Breast epithelium (tissue), 4 donors: ENCODE measurements around the gene SNX6. TPM values are rescaled to one million over a fixed set of nuclear protein-coding genes. Genes with fewer than 3 reads are reported as not detected.

Experiments used
- DNase-seq, 2 donors: peaks; one replicate each; pipeline ENCODE4 v3.0.0-alpha.2; 2019; ENCODE audit warnings: low spot score in 2 of 2
- H3K27ac ChIP-seq, 2 donors: fragments of 200-600 bp; sonication (generic) in 1 of 2; one replicate each; pipeline ENCODE4 v1.5.1; 2016 to 2019; ENCODE audit warnings: mild to moderate bottlenecking in 1 of 2
- H3K27me3 ChIP-seq, 2 donors: fragments of 200-600 bp; sonication (generic) in 1 of 2; one replicate each; pipeline versions ENCODE4 v1.5.1 to v1.6.0; 2017 to 2019; ENCODE audit warnings: control low read depth in 1 of 2, mild to moderate bottlenecking in 1 of 2
- H3K36me3 ChIP-seq: fragments of 200-600 bp; one replicate; pipeline ENCODE4 v1.5.1; 2019
- H3K4me1 ChIP-seq, 2 donors: fragments of 200-600 bp; sonication (generic); one replicate each; pipeline ENCODE4 v1.5.1; 2016 to 2019; ENCODE audit warnings: control low read depth in 1 of 2
- H3K4me3 ChIP-seq, 3 donors: fragments of 200-600 bp; sonication (generic); 1 replicate in 2 of 3; 2 replicates in 1 of 3; pipeline ENCODE4 v1.5.1; 2016 to 2019; ENCODE audit warnings: mild to moderate bottlenecking in 3 of 3, moderate library complexity in 2 of 3
- H3K9me3 ChIP-seq, 2 donors: fragments of 200-600 bp; sonication (generic) in 1 of 2; one replicate each; pipeline ENCODE4 v1.5.1; 2016 to 2019; ENCODE audit warnings: control low read depth in 1 of 2
- POLR2A ChIP-seq: fragments of 450-650 bp; IDR thresholded peaks from one replicate; pipeline ENCODE4 v1.6.1; 2016; ENCODE audit warnings: antibody characterized with exemption, mild to moderate bottlenecking, moderate library complexity
- POLR2AphosphoS5 ChIP-seq, 3 donors: sonication (generic); formaldehyde crosslinking; IDR thresholded peaks; one replicate each; pipeline ENCODE4 v1.6.1; 2017; ENCODE audit warnings: antibody characterized with exemption in 3 of 3
- intact Hi-C: fragments of 100-400 bp; cut with DNase I; formaldehyde crosslinking; loops from one replicate; pipeline ENCODE4 v1.15.1; 2023; ENCODE audit warnings: low total_unique reads
- total RNA-seq, 3 donors: library from RNA; depleted of rRNA; stranded (reverse); fragments of >200 nt; gene quantifications; one replicate each; pipeline ENCODE4 v1.1.0, GENCODE V29; 2016
- TF ChIP-seq, protein P1 (sequence below), 3 donors: fragments of 450-650 bp; IDR thresholded peaks; one replicate each; pipeline ENCODE4 v1.5.1; 2016 to 2017; ENCODE audit warnings: antibody characterized with exemption in 3 of 3, mild to moderate bottlenecking in 3 of 3, moderate library complexity in 3 of 3

The SNX6 gene
- total RNA-seq, result 100 to 1,000 TPM in 2 of 3 donors, 10 to 100 TPM in 1; 64.2 to 129 (median 127) TPM

DNA sequence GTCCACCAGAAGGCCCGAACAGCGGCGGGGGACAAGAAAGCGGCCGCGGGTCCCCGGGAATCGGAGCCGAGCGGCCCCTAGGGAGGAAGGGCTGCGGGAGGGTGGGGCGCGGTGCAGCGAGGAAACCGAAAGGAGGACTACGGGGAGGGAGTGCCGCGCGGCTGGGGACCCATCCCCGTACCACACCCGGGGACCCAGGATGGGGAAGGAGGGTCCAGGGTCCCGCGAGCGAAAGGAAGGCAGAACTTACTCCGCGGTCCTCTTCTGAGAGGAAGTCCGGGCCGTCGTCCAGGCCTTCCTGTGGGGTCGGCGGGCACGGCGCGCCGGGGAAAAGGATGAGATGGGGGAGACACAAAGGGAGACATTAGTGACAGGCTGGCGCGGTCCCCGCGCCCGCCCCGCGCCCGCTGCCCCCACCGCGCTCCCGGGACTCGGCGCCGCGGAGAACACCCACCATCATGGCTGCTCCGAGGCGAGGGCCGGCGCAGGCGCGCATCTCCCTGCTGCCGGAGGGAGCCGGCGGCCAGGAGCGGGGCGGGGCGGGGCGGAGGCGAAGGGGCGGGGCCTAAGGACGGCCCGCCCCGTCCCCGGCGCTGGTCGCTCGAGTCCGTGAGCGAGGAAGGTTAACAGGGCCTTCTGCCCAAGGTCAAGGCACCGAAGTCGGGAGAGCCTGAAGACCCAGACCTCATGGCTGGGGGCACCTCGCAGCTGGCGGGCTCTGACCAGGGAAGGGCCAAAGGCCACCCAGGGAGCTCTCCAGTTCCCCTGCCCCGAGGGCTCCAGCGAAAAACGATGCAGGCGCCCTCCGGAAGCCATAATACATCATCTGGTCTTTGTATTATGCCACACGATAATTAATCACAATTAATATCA, at the start of gene SNX6:
TSS of gene SNX6 (minus strand) at position 492 of the 873 bp plus-strand sequence. CDS start at position 460, 32 bp downstream.
- TF ChIP-seq POLR2A, result peak; percentile 7
- TF ChIP-seq POLR2AphosphoS5 (IDR thresholded peaks at IDR 0.05), result peak; percentile 15 to 78 (median 38)
- TF ChIP-seq, protein P1, sequence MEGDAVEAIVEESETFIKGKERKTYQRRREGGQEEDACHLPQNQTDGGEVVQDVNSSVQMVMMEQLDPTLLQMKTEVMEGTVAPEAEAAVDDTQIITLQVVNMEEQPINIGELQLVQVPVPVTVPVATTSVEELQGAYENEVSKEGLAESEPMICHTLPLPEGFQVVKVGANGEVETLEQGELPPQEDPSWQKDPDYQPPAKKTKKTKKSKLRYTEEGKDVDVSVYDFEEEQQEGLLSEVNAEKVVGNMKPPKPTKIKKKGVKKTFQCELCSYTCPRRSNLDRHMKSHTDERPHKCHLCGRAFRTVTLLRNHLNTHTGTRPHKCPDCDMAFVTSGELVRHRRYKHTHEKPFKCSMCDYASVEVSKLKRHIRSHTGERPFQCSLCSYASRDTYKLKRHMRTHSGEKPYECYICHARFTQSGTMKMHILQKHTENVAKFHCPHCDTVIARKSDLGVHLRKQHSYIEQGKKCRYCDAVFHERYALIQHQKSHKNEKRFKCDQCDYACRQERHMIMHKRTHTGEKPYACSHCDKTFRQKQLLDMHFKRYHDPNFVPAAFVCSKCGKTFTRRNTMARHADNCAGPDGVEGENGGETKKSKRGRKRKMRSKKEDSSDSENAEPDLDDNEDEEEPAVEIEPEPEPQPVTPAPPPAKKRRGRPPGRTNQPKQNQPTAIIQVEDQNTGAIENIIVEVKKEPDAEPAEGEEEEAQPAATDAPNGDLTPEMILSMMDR (IDR thresholded peaks at IDR 0.05), result no peak
- no peaks in the 10 kb centered on the region for H3K9me3 ChIP-seq
- no peaks in the 10 kb centered on the region for H3K36me3 ChIP-seq
- intact Hi-C loops, result no loop called here
- no peaks in the 10 kb centered on the region for H3K27me3 ChIP-seq
- H3K4me1 ChIP-seq, result no peaks in the 10 kb centered on the region
- DNase-seq, result peak; percentile 70 to 82
- H3K4me3 ChIP-seq, result peak within 1 kb of the TSS; percentile 94 to 99 (median 94)
- H3K27ac ChIP-seq, result peak within 1 kb of the TSS; percentile 96 to 97

DNA sequence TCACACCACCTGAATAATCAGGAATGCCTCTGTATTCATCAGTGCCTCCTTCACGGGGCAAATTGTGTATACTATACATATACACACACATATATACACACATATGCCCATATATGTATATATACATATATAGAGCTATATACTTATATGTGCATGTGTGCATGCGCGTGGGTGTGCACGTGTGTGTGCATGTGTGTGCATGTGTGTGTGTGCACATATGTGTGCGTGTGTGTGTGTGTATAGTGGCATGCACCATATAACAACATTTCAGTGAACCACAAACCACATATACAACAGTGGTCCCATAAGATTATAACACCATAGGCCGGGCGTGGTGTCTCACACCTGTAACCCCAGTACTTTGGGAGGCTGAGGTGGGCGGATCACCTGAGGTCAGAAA, 48.8 kb upstream of the SNX6 start:
- no peaks in the 10 kb centered on the region for H3K36me3 ChIP-seq
- H3K4me3 ChIP-seq, result no peak overlapping the region
- no peaks in the 10 kb centered on the region for H3K4me1 ChIP-seq
- H3K27me3 ChIP-seq, result no peaks in the 10 kb centered on the region
- intact Hi-C loops, result no loop called here
- TF ChIP-seq POLR2AphosphoS5 (IDR thresholded peaks at IDR 0.05), result no peak
- TF ChIP-seq, protein P1 (IDR thresholded peaks at IDR 0.05), result no peak
- no peak for TF ChIP-seq POLR2A
- no peak overlapping the region for H3K27ac ChIP-seq
- no peak for DNase-seq
- H3K9me3 ChIP-seq, result no peaks in the 10 kb centered on the region

DNA sequence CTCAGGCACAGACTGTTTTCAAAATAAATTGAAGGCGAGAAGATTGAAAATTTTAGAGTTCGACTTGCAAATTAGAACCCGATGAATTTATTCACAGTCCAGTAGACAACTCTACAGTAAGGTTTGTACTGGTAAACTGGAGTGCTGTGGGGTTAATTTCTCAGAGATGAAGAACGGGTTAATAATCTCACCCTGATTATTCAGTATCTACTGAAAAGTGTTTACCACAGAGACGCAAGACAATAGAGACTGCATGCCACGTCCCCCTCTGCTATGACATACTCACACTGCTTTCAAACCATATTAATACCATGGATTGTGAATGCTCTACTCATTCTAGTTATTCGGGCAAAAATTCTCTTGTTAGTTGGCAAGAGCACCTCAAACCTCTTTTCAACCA, 48.4 kb upstream of the SNX6 start:
- no peak for DNase-seq
- TF ChIP-seq POLR2AphosphoS5 (IDR thresholded peaks at IDR 0.05), result no peak
- no peak for TF ChIP-seq POLR2A
- TF ChIP-seq, protein P1 (IDR thresholded peaks at IDR 0.05), result no peak
- Histone ChIP-seq H3K36me3 (no peaks in the 10 kb centered on the region), H3K4me1 (no peaks in the 10 kb centered on the region), H3K27ac (no peak overlapping the region), H3K9me3 (no peaks in the 10 kb centered on the region), H3K27me3 (no peaks in the 10 kb centered on the region), H3K4me3 (no peak overlapping the region)
- intact Hi-C loops, result no loop called here

DNA sequence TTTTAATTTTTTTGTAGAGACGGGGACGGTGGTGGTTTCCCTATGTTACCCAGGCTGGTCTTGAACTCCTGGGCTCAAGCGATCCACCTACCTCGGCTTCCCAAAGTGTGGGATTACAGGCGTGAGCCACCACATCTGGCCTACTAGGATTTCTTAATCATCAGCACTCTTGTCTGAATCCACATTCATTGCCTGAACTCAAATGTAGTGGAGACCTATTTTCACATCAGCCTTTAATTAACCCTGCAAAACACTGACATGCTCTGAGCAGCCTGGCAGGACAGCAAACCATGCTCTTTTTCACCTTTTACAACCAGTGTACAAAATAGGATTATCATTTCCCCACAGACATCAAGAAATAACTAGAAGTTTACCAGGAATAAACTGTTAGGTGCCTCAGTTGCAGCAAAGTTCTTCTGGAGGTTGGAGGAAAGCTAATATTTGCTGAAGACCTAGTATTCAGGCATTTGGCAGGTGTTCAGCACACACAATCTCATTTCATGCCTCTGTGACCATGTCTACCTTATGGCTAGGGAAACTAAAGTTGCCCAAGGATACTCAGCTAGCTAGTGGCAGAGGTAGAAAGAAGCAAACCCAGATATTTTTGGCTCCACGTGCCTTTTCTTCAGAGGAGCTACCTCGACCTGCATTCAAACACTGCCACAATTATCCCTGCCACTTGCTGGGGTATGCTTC, 46.7 kb upstream of the SNX6 start:
- no peak for DNase-seq
- no peaks in the 10 kb centered on the region for H3K9me3 ChIP-seq
- H3K27me3 ChIP-seq, result no peaks in the 10 kb centered on the region
- intact Hi-C loops, result no loop called here
- no peaks in the 10 kb centered on the region for H3K36me3 ChIP-seq
- H3K4me3 ChIP-seq, result no peak overlapping the region
- TF ChIP-seq POLR2AphosphoS5 (IDR thresholded peaks at IDR 0.05), result no peak
- TF ChIP-seq, protein P1 (IDR thresholded peaks at IDR 0.05), result no peak
- no peak for TF ChIP-seq POLR2A
- H3K4me1 ChIP-seq, result no peaks in the 10 kb centered on the region
- no peak overlapping the region for H3K27ac ChIP-seq

DNA sequence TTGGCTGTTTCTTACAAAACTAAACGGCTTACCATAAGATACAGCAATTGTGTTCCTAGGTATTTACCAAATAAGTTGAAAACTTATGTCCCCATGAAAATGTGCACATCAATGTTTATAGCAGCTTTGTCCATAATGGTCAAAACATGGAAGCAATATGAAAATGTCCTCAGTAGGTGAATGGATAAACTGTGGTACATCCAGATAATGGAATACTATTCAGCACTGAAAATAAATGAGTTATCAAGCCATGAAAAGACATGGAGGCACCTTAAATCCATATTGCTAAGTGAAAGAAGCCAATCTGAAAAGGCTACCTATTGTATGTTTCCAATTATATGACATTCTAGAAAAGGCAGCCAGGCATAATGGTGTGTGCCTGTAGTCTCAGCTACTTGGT, 43.8 kb upstream of the SNX6 start:
- H3K4me1 ChIP-seq, result no peaks in the 10 kb centered on the region
- no peaks in the 10 kb centered on the region for H3K27me3 ChIP-seq
- H3K9me3 ChIP-seq, result no peaks in the 10 kb centered on the region
- intact Hi-C loops, result no loop called here
- H3K27ac ChIP-seq, result no peak overlapping the region
- H3K4me3 ChIP-seq, result no peak overlapping the region
- no peaks in the 10 kb centered on the region for H3K36me3 ChIP-seq
- no peak for TF ChIP-seq POLR2A
- no peak for TF ChIP-seq POLR2AphosphoS5 (IDR thresholded peaks at IDR 0.05)
- TF ChIP-seq, protein P1 (IDR thresholded peaks at IDR 0.05), result no peak
- DNase-seq, result no peak
